RWPE1 (cell line): ENCODE measurements around the gene PRTG.
"Not testable (repeated sequence)": the region's sequence is repeated elsewhere in the genome, so short reads cannot be mapped to it uniquely, and the experiment has no call there.

ENCODE experiments used
- CTCF ChIA-PET: fragments of 350-600 bp; sonication (Branson Sonifier 250); formaldehyde crosslinking; extraction: SDS; loops from one replicate; lab custom pipeline; 2021; lab: Yijun Ruan, JAX
- POLR2A ChIA-PET: fragments of 400-600 bp; formaldehyde crosslinking; extraction: SDS; loops from one replicate; lab custom pipeline; 2020; ENCODE audit warnings: antibody characterized with exemption; ENCODE audit not compliant: low non-redundant PET; lab: Yijun Ruan, JAX
- DNase-seq: peaks from one replicate; pipeline ENCODE4 v3.0.0; 2012; ENCODE audit warnings: low spot score
- H3K27ac ChIP-seq: fragments of 450-650 bp; 2 replicates; pipeline ENCODE4 v1.5.1; 2017
- CTCF ChIP-seq: fragments of 450-650 bp; conservative IDR thresholded peaks from 2 replicates; pipeline ENCODE4 v1.5.1; 2017; ENCODE audit warnings: low read depth, mild to moderate bottlenecking

The PRTG gene

GRCh38 chr15:55601374-55601773, 141.6 kb downstream of the PRTG start:
- POLR2A ChIA-PET: no interaction called here
- CTCF ChIA-PET: no interaction called here

GRCh38 chr15:55599439-55599838, 143.5 kb downstream of the PRTG start:
- DNase-seq: no peak
- ChIA-PET POLR2A (no interaction called here), CTCF (no interaction called here)
- H3K27ac ChIP-seq: no peak overlapping the region
- TF ChIP-seq CTCF: no peak

More at GRCh38 chr15:55601374-55601773, 141.6 kb downstream of the PRTG start:
- TF ChIP-seq CTCF: no peak
- no peak for DNase-seq
- H3K27ac ChIP-seq: no peak overlapping the region

GRCh38 chr15:55593019-55593418, 149.9 kb downstream of the PRTG start:
- CTCF ChIA-PET, POLR2A ChIA-PET, H3K27ac ChIP-seq, DNase-seq: not testable (repeated sequence)

- H3K27ac ChIP-seq: no peak overlapping the region
- CTCF ChIA-PET: no interaction called here
- no peak for TF ChIP-seq CTCF
- no peak for DNase-seq
- POLR2A ChIA-PET: interaction anchor here (0.7 kb wide), 1 partner anchor 27 kb away, joined by 3 read pairs; no protein-coding TSS in a partner anchor
Observed at GRCh38 chr15:55590788-55591187, 152.2 kb downstream of the PRTG start.

- H3K27ac ChIP-seq: no peak overlapping the region
- CTCF ChIA-PET: no interaction called here
- no peak for TF ChIP-seq CTCF
- no peak for DNase-seq
- POLR2A ChIA-PET: no interaction called here
Observed at GRCh38 chr15:55589287-55589686, 153.7 kb downstream of the PRTG start.

DNA sequence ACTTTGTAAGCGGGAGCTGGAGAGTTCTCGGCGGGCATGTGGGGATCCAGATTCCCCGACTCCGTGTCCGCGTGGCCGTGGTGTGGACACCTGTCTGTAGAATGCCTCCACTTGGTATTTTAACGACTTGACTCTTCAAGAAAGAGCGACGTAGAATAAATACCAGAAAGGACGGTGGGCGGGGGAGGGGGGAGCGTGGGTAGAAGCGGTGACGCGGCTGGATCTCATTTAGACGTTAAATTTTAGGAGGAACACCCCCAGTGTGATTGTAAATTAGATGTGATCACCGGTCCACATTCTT, 154.2 kb downstream of the PRTG start:
- DNase-seq: no peak
- ChIA-PET CTCF (interaction anchor here (1.2 kb wide), 1 partner anchor 58 kb away, joined by 3 read pairs; no protein-coding TSS in a partner anchor), POLR2A (no interaction called here)
- H3K27ac ChIP-seq: peak overlapping the region; percentile 47
- TF ChIP-seq CTCF: no peak

DNA sequence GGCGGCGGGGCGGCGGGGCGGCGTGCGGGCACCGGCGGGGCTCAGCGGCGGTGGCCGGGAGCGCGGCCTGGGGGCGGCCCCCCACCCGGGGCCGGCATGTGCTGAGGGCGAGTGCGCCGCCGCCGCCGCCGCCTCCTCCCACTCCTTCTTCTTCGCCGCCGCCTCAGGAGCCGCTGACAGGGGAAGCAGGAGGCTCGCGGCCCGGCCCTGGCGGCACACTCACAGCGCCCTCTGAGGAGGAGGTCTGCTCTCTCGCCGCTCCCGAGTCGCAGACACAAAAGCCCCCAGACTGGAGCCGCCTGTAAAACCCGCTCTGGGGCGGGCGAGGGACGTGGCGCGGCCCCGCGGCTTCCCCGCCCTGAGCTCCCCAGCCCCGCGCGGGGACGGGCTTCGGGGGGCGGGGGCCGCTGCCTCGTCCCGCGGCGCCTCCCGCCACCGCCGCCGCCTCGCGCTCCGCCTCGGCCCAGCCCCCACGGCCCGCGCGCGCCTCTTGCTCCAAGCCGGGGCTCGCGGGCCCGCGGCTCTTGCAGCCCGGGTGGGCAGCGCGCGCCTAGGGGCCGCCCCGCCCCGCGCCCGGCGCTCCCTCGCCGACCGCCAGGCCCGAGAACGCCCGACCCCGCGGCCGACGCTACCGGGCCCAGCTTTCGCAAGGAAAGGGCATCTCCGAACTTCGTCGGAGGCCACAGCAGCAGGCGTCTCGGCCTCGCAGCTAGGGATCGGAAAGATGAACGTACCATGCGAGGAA, 154.7 kb downstream of the PRTG start, which contains the start of gene PYGO1:
TSS of gene PYGO1 (minus strand) at position 276 of the 745 bp plus-strand sequence. CDS start 462 bp downstream, outside the sequence.
- POLR2A ChIA-PET: no interaction called here
- CTCF ChIA-PET: interaction anchor here (1.2 kb wide), 1 partner anchor 58 kb away, joined by 3 read pairs; no protein-coding TSS in a partner anchor
- no peak for TF ChIP-seq CTCF
- H3K27ac ChIP-seq: peak within 1 kb of the TSS; percentile 47
- peak; percentile 50 for DNase-seq
